NCI-H524 treated with DMSO at 0.1 percent for 48 hours (cell line): ENCODE measurements around the gene CTNNA3.

Source experiments
- DNase-seq: peaks from one replicate; lab custom pipeline; 2025; lab: John Stamatoyannopoulos, UW

CTNNA3 gene

GRCh38 chr10:67327626-67328535 lies 368.1 kb downstream of the CTNNA3 start:
- no peak for DNase-seq

- DNase-seq = no peak
These were observed 376.0 kb downstream of the CTNNA3 start for GRCh38 chr10:67319976-67320375.

- no peak for DNase-seq
These were observed 387.1 kb downstream of the CTNNA3 start for GRCh38 chr10:67308912-67309311.

GRCh38 chr10:67306588-67307205 lies 389.3 kb downstream of the CTNNA3 start:
- DNase-seq = no peak

- no peak for DNase-seq
These were observed 393.3 kb downstream of the CTNNA3 start for GRCh38 chr10:67302701-67303100.

GRCh38 chr10:67299761-67300160 lies 396.2 kb downstream of the CTNNA3 start:
- no peak for DNase-seq

DNA sequence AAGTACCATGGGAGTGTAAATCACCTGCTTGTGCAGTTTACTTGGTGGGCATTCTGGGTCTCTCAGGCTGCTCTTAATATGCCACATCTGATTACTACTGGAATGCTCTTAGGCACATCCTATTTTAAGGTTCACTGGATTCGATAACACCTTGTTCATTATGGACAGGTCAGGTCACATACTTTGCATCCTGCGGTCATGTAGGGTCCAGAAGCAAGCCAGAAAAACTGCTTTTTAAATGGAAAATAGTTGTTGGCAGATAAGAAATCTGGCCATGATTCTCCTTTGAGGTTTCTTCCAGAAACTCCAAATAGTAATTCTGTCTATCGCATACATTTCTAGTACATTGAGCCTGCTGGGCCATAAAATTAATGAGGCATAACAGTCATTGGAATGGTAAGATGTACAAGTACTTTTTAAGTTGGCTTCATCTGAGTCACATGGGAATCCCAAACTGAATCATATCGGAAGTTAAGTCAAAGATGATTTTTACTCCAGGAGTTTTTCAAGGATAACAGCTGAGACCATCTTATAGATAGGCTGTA lies 398.3 kb downstream of the CTNNA3 start:
- DNase-seq = no peak

DNA sequence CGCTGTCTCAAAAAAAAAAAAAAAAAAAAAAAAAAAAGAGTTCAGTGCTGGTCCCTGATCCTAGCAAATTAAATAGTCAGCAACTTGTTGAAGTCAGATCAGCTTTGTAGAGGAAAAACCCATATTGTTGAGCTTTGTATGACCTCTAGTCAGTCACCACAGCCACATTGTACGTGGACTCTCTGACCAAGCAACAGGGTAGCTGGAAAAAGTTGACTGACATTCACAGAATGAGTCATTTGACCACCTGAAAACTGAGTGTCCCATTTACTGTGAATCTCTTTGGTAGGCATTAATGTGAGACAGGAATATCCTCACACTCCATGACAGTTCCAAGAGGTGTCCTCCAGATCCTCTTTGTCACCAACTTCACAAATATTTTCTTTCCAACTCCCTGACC lies 399.1 kb downstream of the CTNNA3 start:
- DNase-seq = no peak

DNA sequence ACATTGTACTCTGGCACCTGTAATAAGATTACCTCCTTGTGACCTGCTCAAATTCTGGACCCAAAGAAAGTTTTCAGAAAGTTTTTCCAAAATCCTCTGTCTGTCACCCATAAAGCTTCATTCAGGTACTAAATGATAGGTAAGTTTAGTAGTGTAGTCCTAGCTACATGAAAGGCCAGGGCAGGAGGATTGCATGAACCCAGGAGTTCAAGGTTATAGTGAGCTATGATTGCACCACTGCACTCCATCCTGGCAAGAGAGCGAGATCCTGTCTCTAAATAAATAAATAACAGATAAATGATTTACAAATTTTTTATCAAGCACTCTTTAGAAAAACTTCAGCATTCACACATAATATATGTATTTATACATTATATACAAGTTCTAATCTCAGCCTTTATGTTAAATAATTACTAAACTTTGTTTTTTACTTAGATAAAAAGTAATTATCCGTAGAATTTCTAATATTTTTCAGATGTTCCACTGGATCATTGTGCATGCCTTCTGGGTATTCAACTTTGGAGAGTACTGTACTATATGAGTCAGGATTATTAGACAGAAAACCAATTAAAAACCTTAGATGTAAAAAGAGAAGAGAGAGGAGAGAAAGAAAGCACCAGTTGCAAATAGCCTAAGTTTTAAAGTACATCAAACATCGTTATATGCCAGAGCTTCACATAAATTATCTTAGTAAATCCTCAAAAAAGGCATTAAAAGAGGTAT lies 407.1 kb downstream of the CTNNA3 start:
- no peak for DNase-seq

- DNase-seq = no peak
These were observed 411.4 kb downstream of the CTNNA3 start for GRCh38 chr10:67284589-67284988.

DNA sequence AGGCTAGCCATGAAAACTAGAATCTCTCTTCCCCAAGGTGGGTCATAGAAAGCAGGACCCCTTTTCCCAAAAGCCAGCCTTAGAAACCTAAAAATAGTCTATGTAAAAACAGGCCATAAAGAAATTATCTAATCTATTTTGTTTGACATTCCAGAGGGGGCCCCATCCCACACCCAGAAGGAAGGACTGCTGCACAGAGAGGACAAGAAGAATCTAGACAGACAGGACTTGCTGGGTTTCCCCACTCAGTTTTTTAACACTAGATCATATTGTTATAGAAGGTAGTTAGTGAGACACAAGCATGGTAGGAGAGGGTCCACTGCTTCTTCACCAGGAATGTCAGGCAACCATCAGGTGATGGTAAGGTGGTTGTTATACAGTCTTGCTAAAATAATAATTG lies 413.1 kb downstream of the CTNNA3 start:
- no peak for DNase-seq

- DNase-seq = no peak
These were observed 415.6 kb downstream of the CTNNA3 start for GRCh38 chr10:67280405-67280804.

- DNase-seq = no peak
These were observed 418.6 kb downstream of the CTNNA3 start for GRCh38 chr10:67277402-67277801.

DNA sequence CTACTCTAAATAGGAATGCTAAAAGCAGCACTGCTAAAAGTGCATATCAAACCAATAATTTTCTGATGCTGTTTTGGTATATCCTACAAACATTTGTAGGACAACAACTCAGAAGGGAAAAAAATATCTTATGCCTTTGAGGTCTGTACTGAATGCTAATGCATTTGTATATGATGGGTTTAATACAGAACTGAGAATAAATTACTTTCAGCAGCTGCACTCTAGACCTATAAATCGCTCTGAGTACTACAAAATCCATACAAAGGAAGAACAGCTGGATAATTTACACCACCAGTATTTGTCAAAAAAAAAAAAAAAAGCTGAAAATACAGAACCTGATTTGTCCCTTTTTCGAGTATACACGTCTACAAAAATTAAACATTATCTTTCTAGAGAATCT lies 426.2 kb downstream of the CTNNA3 start:
- no peak for DNase-seq

GRCh38 chr10:67268146-67268545 lies 427.8 kb downstream of the CTNNA3 start:
- DNase-seq = no peak

DNA sequence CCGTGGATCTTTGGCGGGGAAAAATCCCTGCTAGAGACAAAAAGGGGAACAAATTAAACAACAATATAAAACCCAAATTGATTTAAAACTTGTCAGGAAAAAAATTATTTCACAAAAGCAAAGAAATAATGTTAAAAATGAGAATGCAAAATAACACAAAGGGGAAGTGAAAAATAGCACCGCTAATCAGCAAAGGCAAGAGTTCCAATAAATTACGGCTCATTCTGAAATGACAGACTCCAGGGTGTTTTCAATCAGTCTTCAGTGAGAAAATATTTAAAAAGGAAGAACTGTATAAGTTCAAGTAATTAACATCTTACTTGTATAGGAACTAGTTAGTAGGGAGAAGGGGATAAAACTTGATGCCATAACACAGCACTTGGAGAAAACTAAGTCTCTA lies 433.3 kb downstream of the CTNNA3 start:
- no peak for DNase-seq

GRCh38 chr10:67261300-67261797 lies 434.6 kb downstream of the CTNNA3 start:
- no peak for DNase-seq

DNA sequence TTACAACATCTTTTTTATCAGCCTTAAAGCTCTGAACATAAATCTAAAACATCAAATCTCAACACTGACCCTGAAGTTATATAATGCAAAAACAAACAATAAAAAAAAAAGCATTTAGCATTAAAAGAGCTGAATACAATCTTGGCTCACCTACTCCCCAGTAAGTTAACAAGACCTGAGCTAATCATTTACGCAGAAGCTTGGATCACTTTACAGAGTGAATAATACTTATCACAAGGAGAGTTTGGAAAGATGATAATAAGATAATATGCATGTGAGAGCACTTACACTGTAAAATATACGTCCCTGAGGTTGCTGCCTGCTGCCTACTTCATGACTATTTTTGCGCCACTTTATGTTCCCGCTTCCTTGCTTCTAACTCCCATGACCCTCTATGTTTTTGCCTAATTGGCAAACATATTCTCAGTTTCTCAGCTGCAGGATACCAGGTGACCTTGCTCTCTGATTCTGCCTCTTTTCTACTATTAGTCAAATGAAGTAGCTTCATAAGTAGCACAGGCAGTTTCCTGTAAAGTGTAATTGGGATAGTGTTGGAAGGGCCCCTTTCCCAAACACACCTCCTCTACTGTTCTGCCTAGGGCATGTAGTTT lies 436.6 kb downstream of the CTNNA3 start:
- no peak for DNase-seq

DNA sequence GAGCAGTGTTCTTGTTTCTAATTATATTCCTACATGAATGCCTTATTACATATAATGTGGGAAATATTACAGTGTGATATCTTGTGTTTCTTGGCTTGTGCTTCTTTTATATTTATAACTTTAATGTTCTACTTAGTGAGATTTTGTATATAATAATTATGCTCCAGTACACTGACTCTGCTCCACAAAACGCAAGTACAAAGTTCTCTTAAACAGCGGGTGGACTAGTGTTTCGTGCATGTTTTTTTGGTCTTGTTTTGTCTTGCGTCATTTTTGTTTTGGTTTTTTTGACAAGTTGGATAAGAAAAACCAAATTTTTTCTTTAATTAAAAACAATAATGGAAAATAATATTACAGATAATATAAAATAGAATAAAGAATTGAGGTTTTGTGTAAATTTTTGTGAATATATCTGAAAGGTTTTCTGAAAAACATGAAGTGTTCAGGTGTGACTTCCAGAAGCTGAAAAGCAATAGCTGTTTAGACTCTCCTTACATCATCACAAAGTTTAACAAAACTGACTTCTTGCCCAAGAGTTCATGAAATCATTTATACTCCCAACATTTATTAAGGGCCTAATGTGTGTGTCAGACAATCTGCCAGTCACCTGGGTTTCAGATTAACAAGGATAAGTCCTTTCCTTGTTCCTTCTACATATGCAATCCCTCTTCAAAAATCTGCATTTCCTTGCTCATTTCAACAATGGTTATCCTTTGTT lies 438.4 kb downstream of the CTNNA3 start:
- DNase-seq = no peak

GRCh38 chr10:67257018-67257417 lies 439.0 kb downstream of the CTNNA3 start:
- DNase-seq = no peak

DNA sequence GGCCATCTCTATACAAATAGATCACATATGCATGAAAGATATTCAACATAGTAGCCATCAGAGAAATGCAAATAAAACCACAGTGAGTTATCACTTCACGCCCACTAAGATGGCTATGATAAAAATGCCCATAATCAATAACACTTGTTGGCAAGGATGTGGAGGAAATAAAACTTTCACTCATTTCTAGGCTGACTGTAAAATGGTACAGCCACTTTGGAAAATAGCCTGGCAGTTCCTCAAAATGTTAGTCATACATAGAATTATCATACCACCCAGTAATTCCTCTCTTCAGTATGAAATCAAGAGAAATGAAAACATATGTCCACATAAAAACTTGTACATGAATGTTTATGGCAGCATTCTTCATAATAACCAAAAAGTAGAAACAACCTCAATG lies 445.3 kb downstream of the CTNNA3 start:
- no peak for DNase-seq
